H9 (cell line): ENCODE measurements around the gene TANK. TPM values are rescaled to one million over a fixed set of nuclear protein-coding genes. Genes with fewer than 3 reads are reported as not detected.

ENCODE experiments used
- DNase-seq: peaks from one replicate; pipeline ENCODE4 v3.0.0-alpha.2; 2017
- H2AFZ ChIP-seq: one replicate; pipeline ENCODE4 v1.6.1; 2013; ENCODE audit warnings: mild to moderate bottlenecking, low read length, control low read depth, moderate library complexity
- H2AK5ac ChIP-seq: 2 replicates; pipeline ENCODE4 v1.6.1; 2013; ENCODE audit warnings: low read length, control low read depth, mixed read lengths; ENCODE audit not compliant: insufficient read length
- H2BK120ac ChIP-seq: one replicate; pipeline ENCODE4 v1.6.1; 2013; ENCODE audit warnings: low read depth, mild to moderate bottlenecking, low read length, control low read depth, inconsistent platforms; ENCODE audit not compliant: poor library complexity, severe bottlenecking
- H2BK12ac ChIP-seq: 2 replicates; pipeline ENCODE4 v1.6.1; 2013; ENCODE audit warnings: low read length, control low read depth, mixed read lengths, low read depth; ENCODE audit not compliant: insufficient read length
- H2BK15ac ChIP-seq: 2 replicates; pipeline ENCODE4 v1.6.1; 2013; ENCODE audit warnings: low read depth, low read length, control low read depth
- H2BK20ac ChIP-seq: one replicate; pipeline ENCODE4 v1.6.1; 2013; ENCODE audit warnings: low read depth, mild to moderate bottlenecking, low read length, control low read depth, inconsistent platforms; ENCODE audit not compliant: poor library complexity, severe bottlenecking
- H2BK5ac ChIP-seq: 2 replicates; pipeline ENCODE4 v1.6.1; 2013; ENCODE audit warnings: low read length, control low read depth, mixed read lengths; ENCODE audit not compliant: insufficient read length
- H3K14ac ChIP-seq: 2 replicates; pipeline ENCODE4 v1.6.1; 2013; ENCODE audit warnings: low read length, control low read depth; ENCODE audit not compliant: insufficient read depth
- H3K18ac ChIP-seq: 2 replicates; pipeline ENCODE4 v1.6.1; 2013; ENCODE audit warnings: low read depth, mild to moderate bottlenecking, mixed read lengths, low read length, control low read depth; ENCODE audit not compliant: insufficient read length
- H3K23ac ChIP-seq: 2 replicates; pipeline ENCODE4 v1.6.1; 2013; ENCODE audit warnings: low read length, control low read depth, mixed read lengths, low read depth; ENCODE audit not compliant: insufficient read length
- H3K23me2 ChIP-seq: 2 replicates; pipeline ENCODE4 v1.6.1; 2013; ENCODE audit warnings: low read depth, mild to moderate bottlenecking, mixed read lengths, low read length, control low read depth; ENCODE audit not compliant: insufficient read length, poor library complexity, severe bottlenecking
- H3K27ac ChIP-seq: 2 replicates; pipeline ENCODE4 v1.5.1; 2013; ENCODE audit warnings: low read length, control low read depth, mixed read lengths, low read depth; ENCODE audit not compliant: insufficient read length
- H3K27me3 ChIP-seq: 2 replicates; pipeline ENCODE4 v1.6.1; 2013; ENCODE audit warnings: low read length, control low read depth, inconsistent platforms; ENCODE audit not compliant: insufficient read depth
- H3K4ac ChIP-seq: 2 replicates; pipeline ENCODE4 v1.6.1; 2013; ENCODE audit warnings: low read depth, mild to moderate bottlenecking, control low read depth, inconsistent platforms, low read length, moderate library complexity
- H3K4me1 ChIP-seq: 2 replicates; pipeline ENCODE4 v1.6.1; 2013; ENCODE audit warnings: low read length, control low read depth, inconsistent platforms; ENCODE audit not compliant: insufficient read depth
- H3K4me2 ChIP-seq: 2 replicates; pipeline ENCODE4 v1.6.1; 2013; ENCODE audit warnings: low read length, control low read depth, mixed read lengths; ENCODE audit not compliant: insufficient read length, insufficient read depth
- H3K56ac ChIP-seq: 2 replicates; pipeline ENCODE4 v1.6.1; 2013; ENCODE audit warnings: low read depth, mild to moderate bottlenecking, mixed read lengths, low read length, control low read depth; ENCODE audit not compliant: insufficient read length
- H3K79me1 ChIP-seq: 2 replicates; pipeline ENCODE4 v1.6.1; 2013; ENCODE audit warnings: low read depth, mild to moderate bottlenecking, moderate library complexity, low read length, control low read depth, inconsistent platforms; ENCODE audit not compliant: insufficient read depth, poor library complexity, severe bottlenecking
- H3K79me2 ChIP-seq: 2 replicates; pipeline ENCODE4 v1.6.1; 2013; ENCODE audit warnings: low read length, control low read depth, inconsistent platforms; ENCODE audit not compliant: insufficient read depth
- H3K9ac ChIP-seq: 2 replicates; pipeline ENCODE4 v1.6.1; 2013; ENCODE audit warnings: low read length, control low read depth, mixed read lengths; ENCODE audit not compliant: insufficient read length; ENCODE audit errors: extremely low read depth
- H3K9me3 ChIP-seq: one replicate; pipeline ENCODE4 v1.6.1; 2013; ENCODE audit warnings: low read depth, low read length, inconsistent platforms; ENCODE audit not compliant: control insufficient read depth
- H3T11ph ChIP-seq: one replicate; pipeline ENCODE4 v1.6.1; 2013; ENCODE audit warnings: mild to moderate bottlenecking, low read length, control low read depth, inconsistent platforms
- H4K20me1 ChIP-seq: one replicate; pipeline ENCODE4 v1.6.1; 2013; ENCODE audit not compliant: control insufficient read depth, insufficient read length, insufficient read depth
- H4K5ac ChIP-seq: 2 replicates; pipeline ENCODE4 v1.6.1; 2013; ENCODE audit warnings: low read depth, mild to moderate bottlenecking, mixed read lengths, low read length, control low read depth; ENCODE audit not compliant: insufficient read length
- H4K8ac ChIP-seq: replicated peaks from 2 replicates; pipeline ENCODE4 v1.6.1; 2013; ENCODE audit warnings: low read length, control low read depth, mixed read lengths, low read depth; ENCODE audit not compliant: insufficient read length
- H4K91ac ChIP-seq: 2 replicates; pipeline ENCODE4 v1.6.1; 2013; ENCODE audit warnings: low read depth, mild to moderate bottlenecking, moderate library complexity, mixed read lengths, low read length, control low read depth; ENCODE audit not compliant: insufficient read length
- H3K27ac Mint-ChIP-seq, 3 experiments: 2 replicates in 2 of 3; 3 replicates in 1 of 3; pipeline ENCODE4 v1.8.0; 2020 to 2021; ENCODE audit warnings: mixed read lengths in 3 of 3, mild to moderate bottlenecking in 1 of 3, moderate library complexity in 1 of 3
- H3K27me3 Mint-ChIP-seq: 2 replicates; pipeline ENCODE4 v1.8.0; 2021; ENCODE audit warnings: low read depth, mild to moderate bottlenecking, moderate library complexity, mixed read lengths
- H3K36me3 Mint-ChIP-seq, 3 experiments: 2 replicates in 2 of 3; 3 replicates in 1 of 3; pipeline ENCODE4 v1.8.0; 2020 to 2021; ENCODE audit warnings: low read depth in 3 of 3, mixed read lengths in 3 of 3; ENCODE audit not compliant: insufficient read depth in 1 of 3
- H3K4me1 Mint-ChIP-seq, 2 experiments: 2 replicates each; pipeline ENCODE4 v1.8.0; 2020; ENCODE audit warnings: mixed read lengths in 2 of 2
- H3K4me3 Mint-ChIP-seq, 2 experiments: 2 replicates in 1 of 2; 3 replicates in 1 of 2; pipeline ENCODE4 v1.8.0; 2020 to 2021; ENCODE audit warnings: mild to moderate bottlenecking in 2 of 2, mixed read lengths in 2 of 2, moderate library complexity in 1 of 2
- H3K9me3 Mint-ChIP-seq, 2 experiments: 2 replicates in 1 of 2; 3 replicates in 1 of 2; pipeline ENCODE4 v1.8.0; 2020; ENCODE audit warnings: mild to moderate bottlenecking in 2 of 2, mixed read lengths in 2 of 2, moderate library complexity in 1 of 2
- WGBS: extraction: QIAGEN DNeasy Blood & Tissue Kit; methylation state at CpG from one replicate; pipeline ENCODE4 v1.1.7; 2013; ENCODE audit warnings: missing lambda C conversion rate, low lambda C conversion rate, mixed read lengths; ENCODE audit not compliant: insufficient read length; ENCODE audit errors: extremely low coverage; 5-methylcytosine and 5-hydroxymethylcytosine counted together
- total RNA-seq: library from RNA; stranded (reverse); gene quantifications from 2 replicates; pipeline ENCODE4 v1.2.1, GENCODE V29; 2021
- TF ChIP-seq, protein P1 (sequence below): fragments of 200-600 bp; sonication (generic); conservative IDR thresholded peaks from 3 replicates; pipeline ENCODE4 v1.8.0; 2021; ENCODE audit warnings: antibody characterized with exemption, mild to moderate bottlenecking

The TANK gene
- total RNA-seq, 1 experiment from 2014 or later = 23.9 TPM

DNA sequence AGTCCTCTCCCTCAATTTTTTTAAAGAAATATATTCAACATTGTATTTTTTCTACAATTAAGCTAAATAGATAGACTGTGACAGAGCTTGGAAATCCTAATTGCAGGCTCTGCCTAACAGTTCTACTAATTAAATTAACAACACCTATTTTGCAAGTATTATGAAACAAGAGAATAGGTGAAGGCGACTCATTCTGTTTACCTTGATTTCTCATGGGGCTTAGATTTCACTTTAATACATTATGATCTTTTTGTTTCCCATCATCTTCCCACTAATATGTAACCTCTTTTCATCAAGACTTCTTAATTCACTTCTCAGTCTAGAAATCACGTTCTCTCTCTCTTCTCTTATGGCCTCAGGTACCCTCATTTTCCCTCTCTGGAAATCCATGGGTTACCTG lies 42.7 kb upstream of the TANK start:
- Histone ChIP-seq H4K5ac (no peak overlapping the region), H2AK5ac (no peak overlapping the region), H3K14ac (no peak overlapping the region), H4K20me1 (no peaks in the 10 kb centered on the region), H2BK20ac (no peak overlapping the region), H3K79me1 (no peaks in the 10 kb centered on the region), H3K56ac (no peak overlapping the region), H2BK15ac (no peak overlapping the region), H3K79me2 (no peaks in the 10 kb centered on the region), H4K8ac (no peak overlapping the region), H4K91ac (no peak overlapping the region), H3K4me2 (no peak overlapping the region), H3K4me1 (no peaks in the 10 kb centered on the region; the same call in 1 of the 2 replicates), H3K27ac (no peak overlapping the region), H3K23me2 (no peaks in the 10 kb centered on the region), H3K27me3 (no peaks in the 10 kb centered on the region), H3K23ac (no peak overlapping the region), H3T11ph (no peak overlapping the region), H3K18ac (no peak overlapping the region), H2BK5ac (no peak overlapping the region), H2BK120ac (no peak overlapping the region), H2BK12ac (no peak overlapping the region), H3K9ac (no peak overlapping the region), H2AFZ (no peak overlapping the region), H3K4ac (no peak overlapping the region), H3K9me3 (no peaks in the 10 kb centered on the region)
- Mint-ChIP-seq H3K4me3 (no peak overlapping the region), H3K9me3 (no peaks in the 10 kb centered on the region), H3K36me3 (no peaks in the 10 kb centered on the region), H3K27me3 (no peaks in the 10 kb centered on the region), H3K27ac (no peak overlapping the region; a peak in 1 of 7 replicates), H3K4me1 (peaks cover 15 to 20% of the 10 kb centered on the region in 2 experiments)
- whole genome bisulfite sequencing = no CpG with 5 or more reads among the region's 2 CpGs
- TF ChIP-seq, protein P1, sequence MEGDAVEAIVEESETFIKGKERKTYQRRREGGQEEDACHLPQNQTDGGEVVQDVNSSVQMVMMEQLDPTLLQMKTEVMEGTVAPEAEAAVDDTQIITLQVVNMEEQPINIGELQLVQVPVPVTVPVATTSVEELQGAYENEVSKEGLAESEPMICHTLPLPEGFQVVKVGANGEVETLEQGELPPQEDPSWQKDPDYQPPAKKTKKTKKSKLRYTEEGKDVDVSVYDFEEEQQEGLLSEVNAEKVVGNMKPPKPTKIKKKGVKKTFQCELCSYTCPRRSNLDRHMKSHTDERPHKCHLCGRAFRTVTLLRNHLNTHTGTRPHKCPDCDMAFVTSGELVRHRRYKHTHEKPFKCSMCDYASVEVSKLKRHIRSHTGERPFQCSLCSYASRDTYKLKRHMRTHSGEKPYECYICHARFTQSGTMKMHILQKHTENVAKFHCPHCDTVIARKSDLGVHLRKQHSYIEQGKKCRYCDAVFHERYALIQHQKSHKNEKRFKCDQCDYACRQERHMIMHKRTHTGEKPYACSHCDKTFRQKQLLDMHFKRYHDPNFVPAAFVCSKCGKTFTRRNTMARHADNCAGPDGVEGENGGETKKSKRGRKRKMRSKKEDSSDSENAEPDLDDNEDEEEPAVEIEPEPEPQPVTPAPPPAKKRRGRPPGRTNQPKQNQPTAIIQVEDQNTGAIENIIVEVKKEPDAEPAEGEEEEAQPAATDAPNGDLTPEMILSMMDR = no peak
- no peak for DNase-seq
